Cardiac muscle cell (in vitro differentiated cells and primary cell): ENCODE results near the gene NECAB2. TPM values are rescaled to one million over a fixed set of nuclear protein-coding genes. Genes with fewer than 3 reads are reported as not detected.

Experiments used
- DNase-seq, 2 donors: peaks; one replicate each; pipeline versions ENCODE4 v3.0.0 to v3.0.0-alpha.2; 2010 to 2017; ENCODE audit warnings: low read depth in 1 of 2, low spot score in 1 of 2
- H3K27ac ChIP-seq: fragments of 200-600 bp; sonication (generic); 2 replicates; pipeline ENCODE4 v1.5.1; 2016
- H3K27me3 ChIP-seq: fragments of 200-600 bp; sonication (generic); 2 replicates; pipeline ENCODE4 v1.6.0; 2016; ENCODE audit warnings: control low read depth
- H3K36me3 ChIP-seq: fragments of 200-600 bp; sonication (generic); 2 replicates; pipeline ENCODE4 v1.5.1; 2016; ENCODE audit warnings: control low read depth
- H3K4me1 ChIP-seq: fragments of 200-600 bp; sonication (generic); 2 replicates; pipeline ENCODE4 v1.8.1; 2017; ENCODE audit warnings: low read depth, mild to moderate bottlenecking, mixed run types
- H3K4me3 ChIP-seq: fragments of 200-600 bp; sonication (generic); 2 replicates; pipeline ENCODE4 v1.5.1; 2016; ENCODE audit warnings: mild to moderate bottlenecking
- H3K9me3 ChIP-seq: fragments of 200-600 bp; sonication (generic); 2 replicates; pipeline ENCODE4 v1.5.1; 2017; ENCODE audit warnings: low read depth, mild to moderate bottlenecking, control low read depth
- polyA plus RNA-seq: library from polyadenylated mRNA; unstranded; fragments of >200 nt; fragmentation: Nextera tagmentation; extraction: Ambion mirVana; gene quantifications from 2 replicates; pipeline ENCODE4 v1.2.1, GENCODE V29; 2016
- total RNA-seq: library from RNA; depleted of rRNA; stranded (reverse); fragments of >200 nt; gene quantifications from 2 replicates; pipeline ENCODE4 v1.2.3, GENCODE V29; 2016
- TF ChIP-seq, protein P1 (sequence below): IDR thresholded peaks from 2 replicates; pipeline ENCODE4 v1.5.1; 2012; ENCODE audit warnings: low read depth, mild to moderate bottlenecking, low read length

Gene NECAB2
- total and polyA plus RNA-seq, 2 experiments from 2014 or later, result 0.63 to 2.2 TPM

DNA sequence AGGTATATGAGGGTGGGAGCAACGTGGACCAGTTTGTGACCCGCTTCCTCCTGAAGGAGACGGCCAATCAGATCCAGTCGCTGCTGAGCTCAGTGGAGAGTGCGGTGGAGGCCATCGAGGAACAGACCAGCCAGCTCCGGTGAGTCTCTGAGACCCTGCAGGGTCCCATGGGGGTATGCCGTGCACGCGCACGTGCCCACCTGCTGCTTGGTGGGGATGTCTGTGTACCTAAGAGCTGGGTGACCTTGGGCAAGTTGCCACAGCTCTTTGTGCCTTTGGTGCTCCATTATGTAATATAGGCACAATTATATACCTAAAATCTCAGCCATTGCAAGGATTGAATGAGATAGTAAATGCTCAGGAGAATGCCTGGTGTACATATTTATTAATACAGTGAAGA lies 22.4 kb downstream of the NECAB2 start:
- H3K9me3 ChIP-seq, result no peaks in the 10 kb centered on the region
- DNase-seq, result no peak
- H3K4me1 ChIP-seq, result peaks cover 2% of the 10 kb centered on the region
- H3K27me3 ChIP-seq, result no peaks in the 10 kb centered on the region
- H3K36me3 ChIP-seq, result no peaks in the 10 kb centered on the region
- no peak overlapping the region for H3K4me3 ChIP-seq
- no peak overlapping the region for H3K27ac ChIP-seq
- TF ChIP-seq, protein P1, sequence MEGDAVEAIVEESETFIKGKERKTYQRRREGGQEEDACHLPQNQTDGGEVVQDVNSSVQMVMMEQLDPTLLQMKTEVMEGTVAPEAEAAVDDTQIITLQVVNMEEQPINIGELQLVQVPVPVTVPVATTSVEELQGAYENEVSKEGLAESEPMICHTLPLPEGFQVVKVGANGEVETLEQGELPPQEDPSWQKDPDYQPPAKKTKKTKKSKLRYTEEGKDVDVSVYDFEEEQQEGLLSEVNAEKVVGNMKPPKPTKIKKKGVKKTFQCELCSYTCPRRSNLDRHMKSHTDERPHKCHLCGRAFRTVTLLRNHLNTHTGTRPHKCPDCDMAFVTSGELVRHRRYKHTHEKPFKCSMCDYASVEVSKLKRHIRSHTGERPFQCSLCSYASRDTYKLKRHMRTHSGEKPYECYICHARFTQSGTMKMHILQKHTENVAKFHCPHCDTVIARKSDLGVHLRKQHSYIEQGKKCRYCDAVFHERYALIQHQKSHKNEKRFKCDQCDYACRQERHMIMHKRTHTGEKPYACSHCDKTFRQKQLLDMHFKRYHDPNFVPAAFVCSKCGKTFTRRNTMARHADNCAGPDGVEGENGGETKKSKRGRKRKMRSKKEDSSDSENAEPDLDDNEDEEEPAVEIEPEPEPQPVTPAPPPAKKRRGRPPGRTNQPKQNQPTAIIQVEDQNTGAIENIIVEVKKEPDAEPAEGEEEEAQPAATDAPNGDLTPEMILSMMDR, result no peak

DNA sequence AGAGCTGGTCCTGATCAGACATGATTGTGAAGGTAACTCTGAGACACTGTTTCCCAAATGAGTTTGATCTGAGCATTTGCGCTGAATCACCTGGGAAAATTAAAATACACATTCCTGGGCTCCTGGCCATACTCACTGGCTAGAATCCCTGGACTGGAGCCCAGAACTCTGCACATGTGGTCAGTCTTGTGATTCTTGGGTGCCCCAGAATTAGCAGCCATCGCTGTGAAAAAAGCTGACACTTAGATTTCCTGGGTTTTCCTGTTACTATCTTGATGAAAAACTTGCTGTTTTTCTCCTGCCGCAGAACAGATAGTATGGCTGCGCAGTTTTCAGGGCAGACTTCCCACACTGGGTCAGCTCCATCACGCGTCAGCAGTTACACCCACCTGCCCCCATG lies 24.6 kb downstream of the NECAB2 start:
- H3K27me3 ChIP-seq, result no peaks in the 10 kb centered on the region
- H3K27ac ChIP-seq, result no peak overlapping the region
- no peaks in the 10 kb centered on the region for H3K9me3 ChIP-seq
- H3K36me3 ChIP-seq, result no peaks in the 10 kb centered on the region
- peaks cover 5% of the 10 kb centered on the region for H3K4me1 ChIP-seq
- H3K4me3 ChIP-seq, result no peak overlapping the region
- DNase-seq, result peak in 1 of 2 donors; percentile 83
- TF ChIP-seq, protein P1, result no peak

DNA sequence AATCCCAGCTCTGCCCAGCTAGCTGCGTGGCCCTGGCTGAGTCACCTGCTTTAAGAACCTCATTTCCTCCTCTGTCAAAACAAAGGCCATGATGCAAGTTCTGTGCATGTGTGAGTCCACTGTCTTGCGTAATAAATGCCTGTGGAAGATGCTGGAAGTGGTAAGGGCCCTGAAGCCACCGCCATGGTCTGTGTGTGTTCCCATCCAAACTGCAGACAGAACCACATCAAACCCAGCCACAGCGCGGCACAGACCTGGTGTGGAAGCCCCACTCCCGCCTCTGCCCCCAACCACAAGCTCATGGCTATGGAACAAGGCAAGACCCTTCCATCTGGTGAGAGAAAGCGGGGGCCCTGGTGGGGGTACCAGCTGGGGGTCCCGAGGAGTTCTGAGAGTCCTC lies 26.0 kb downstream of the NECAB2 start:
- Histone ChIP-seq H3K4me1 (peaks cover 5% of the 10 kb centered on the region), H3K36me3 (no peaks in the 10 kb centered on the region), H3K27ac (no peak overlapping the region), H3K27me3 (no peaks in the 10 kb centered on the region), H3K9me3 (no peaks in the 10 kb centered on the region), H3K4me3 (no peak overlapping the region)
- TF ChIP-seq, protein P1, result no peak
- DNase-seq, result peak in 1 of 2 donors; percentile 95

DNA sequence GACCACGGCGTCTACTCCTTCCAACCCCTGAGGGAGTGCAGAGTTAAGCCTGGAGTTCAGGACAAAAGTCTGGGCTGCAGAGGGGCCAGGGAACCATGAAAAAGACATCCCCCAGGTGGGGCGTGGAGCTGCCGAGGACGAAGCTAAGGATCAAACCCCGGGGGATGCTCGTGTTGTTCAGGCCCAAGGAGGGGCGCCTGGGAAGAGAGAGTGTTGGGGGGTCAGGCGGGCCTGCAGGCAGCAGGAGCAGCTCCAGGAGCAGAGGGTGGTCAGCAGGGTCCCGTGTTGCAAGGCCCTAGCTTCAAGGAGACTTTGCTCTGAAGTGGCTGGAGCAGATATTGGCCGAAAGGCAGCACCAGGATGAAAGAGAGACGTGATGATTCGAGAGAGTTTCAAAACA lies 26.7 kb downstream of the NECAB2 start:
- H3K27me3 ChIP-seq, result no peaks in the 10 kb centered on the region
- peaks cover 5% of the 10 kb centered on the region for H3K4me1 ChIP-seq
- H3K27ac ChIP-seq, result no peak overlapping the region
- DNase-seq, result peak in 1 of 2 donors; percentile 19
- H3K9me3 ChIP-seq, result no peaks in the 10 kb centered on the region
- TF ChIP-seq, protein P1, result no peak
- no peak overlapping the region for H3K4me3 ChIP-seq
- H3K36me3 ChIP-seq, result no peaks in the 10 kb centered on the region

DNA sequence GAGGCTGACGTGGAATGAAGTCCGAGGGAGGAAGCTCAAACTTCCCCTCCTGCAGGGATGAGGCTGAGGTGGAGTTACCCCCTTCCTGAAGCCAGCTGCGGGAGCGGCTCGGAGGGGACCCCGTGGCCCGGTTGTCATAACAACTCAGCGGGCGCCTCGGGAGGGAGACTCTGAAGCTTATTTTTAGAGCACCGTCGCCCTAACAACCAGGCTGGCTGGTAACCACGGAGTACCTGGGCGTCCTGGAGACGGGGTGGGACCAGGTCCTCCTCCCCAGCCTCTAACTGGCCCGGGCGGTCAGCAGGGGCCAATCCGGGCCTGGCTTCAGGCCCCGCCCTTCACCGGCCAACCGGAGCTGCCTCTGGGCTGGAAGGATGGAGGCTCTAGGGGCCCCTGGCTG lies 27.7 kb downstream of the NECAB2 start:
- peak; percentile 14 to 89 for DNase-seq
- H3K36me3 ChIP-seq, result no peaks in the 10 kb centered on the region
- no peak overlapping the region for H3K27ac ChIP-seq
- TF ChIP-seq, protein P1, result no peak
- H3K4me1 ChIP-seq, result peaks cover 5% of the 10 kb centered on the region
- H3K4me3 ChIP-seq, result no peak overlapping the region
- no peaks in the 10 kb centered on the region for H3K9me3 ChIP-seq
- no peaks in the 10 kb centered on the region for H3K27me3 ChIP-seq
